ENCODE results near the gene RTP5. TPM values are rescaled to one million over a fixed set of nuclear protein-coding genes. Genes with fewer than 3 reads are reported as not detected.
"Not testable (repeated sequence)": the region's sequence is repeated elsewhere in the genome, so short reads cannot be mapped to it uniquely, and the experiment has no call there.

The RTP5 gene
- total RNA-seq = not detected
- long read RNA-seq, donor 1 = 0 reads
- long read RNA-seq, donor 2 = 0 reads

GRCh38 chr2:241869087-241869961, at the start of gene RTP5:
TSS of gene RTP5 (plus strand) at chr2:241869729. CDS start at chr2:241869757, 28 bp downstream.
- Histone ChIP-seq H3K4me3 (no peak within 1 kb of the TSS), H3K9me3 (no peaks in the 10 kb centered on the region), H3K4me1 (ENCODE audit: low read depth) (no peaks in the 10 kb centered on the region), H3K36me3 (ENCODE audit: low read depth) (no peaks in the 10 kb centered on the region)
- TF ChIP-seq CTCF (IDR thresholded peaks at IDR 0.05) = no peak
- ATAC-seq (no peak), DNase-seq (peak in 1 of 3 donors; percentile 29)
- intact Hi-C loops (cut with DNase I, micrococcal nuclease) = no loop called here

DNA sequence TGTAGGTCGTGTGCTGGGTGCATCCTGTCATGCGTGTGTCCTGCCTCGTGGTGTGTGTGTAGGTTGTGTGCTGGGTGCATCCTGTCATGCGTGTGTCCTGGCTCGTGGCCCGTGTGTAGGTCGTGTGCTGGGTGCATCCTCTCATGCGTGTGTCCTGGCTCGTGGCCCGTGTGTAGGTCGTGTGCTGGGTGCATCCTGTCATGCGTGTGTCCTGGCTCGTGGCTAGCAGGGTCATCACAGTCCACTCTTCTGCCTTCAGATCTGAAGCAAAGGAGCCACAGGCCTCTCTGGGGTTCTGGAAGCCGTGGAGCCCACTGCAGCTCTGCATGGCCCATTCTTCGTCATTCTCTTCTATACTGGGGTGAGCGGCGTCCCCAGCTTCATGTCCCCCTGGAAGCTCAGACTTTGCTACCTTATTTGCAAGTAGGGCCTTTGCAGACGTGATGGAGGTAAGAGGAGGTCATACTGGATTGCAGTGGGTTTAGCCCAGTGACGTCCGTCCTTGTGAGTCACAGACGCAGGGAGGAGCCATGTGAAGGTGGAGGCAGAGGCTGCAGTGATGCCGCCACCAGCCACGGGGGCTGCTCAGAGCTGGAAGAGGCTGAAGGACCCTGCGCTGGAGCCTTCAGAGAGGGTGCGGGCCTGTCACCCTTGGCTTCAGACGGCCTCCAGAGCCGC, 49.4 kb upstream of the RTP5 start:
- H3K4me3 ChIP-seq; ATAC-seq; H3K36me3 ChIP-seq (ENCODE audit: low read depth); H3K9me3 ChIP-seq; intact Hi-C loops (cut with DNase I, micrococcal nuclease): not testable (repeated sequence)
- peak in 2 of 3 donors; percentile 35 to 60 for DNase-seq
- H3K4me1 ChIP-seq (ENCODE audit: low read depth) = peaks cover 15% of the 10 kb centered on the region

DNA sequence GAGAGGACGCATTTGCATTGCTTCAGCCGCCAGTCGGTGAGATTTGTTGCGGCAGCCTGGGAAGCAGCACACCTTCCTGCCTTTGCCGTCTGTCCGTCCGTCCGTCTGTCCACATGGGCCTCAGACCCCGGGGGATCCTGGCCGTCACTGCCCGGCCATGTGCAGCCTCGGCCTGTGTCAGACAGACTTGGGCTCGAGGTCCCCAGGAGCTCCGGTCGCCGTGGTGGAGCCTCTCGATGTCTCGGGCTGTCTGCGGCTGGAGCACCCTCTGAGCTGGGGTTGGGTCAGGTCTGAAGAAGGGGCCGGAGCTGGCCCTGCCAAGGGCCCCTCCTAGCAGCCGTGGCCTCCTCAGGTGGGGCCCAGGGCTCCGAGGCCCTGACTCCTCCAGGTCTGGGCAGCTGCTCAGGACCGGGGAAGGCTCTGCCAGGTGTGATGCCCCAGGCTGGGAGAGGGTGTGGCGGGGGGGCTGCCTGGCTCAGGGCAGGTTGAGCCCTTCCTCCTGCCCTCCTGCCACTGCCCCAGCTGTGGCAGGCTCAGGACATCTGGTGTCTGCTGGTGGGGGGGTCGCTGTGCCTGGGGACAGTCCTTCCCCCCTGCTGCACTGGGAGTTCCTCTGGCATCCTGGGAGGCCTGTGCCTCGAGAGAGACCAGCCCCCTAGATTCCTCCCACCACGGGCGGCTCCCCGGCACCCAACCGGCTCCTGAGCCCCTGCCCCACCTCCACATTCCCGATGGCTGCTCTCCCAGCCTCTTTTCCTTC, 48.7 kb upstream of the RTP5 start:
- intact Hi-C loops (cut with DNase I, micrococcal nuclease) = no loop called here
- no peaks in the 10 kb centered on the region for H3K36me3 ChIP-seq (ENCODE audit: low read depth)
- ATAC-seq (no peak), DNase-seq (no peak)
- peaks cover 15% of the 10 kb centered on the region for H3K4me1 ChIP-seq (ENCODE audit: low read depth)
- H3K9me3 ChIP-seq = no peaks in the 10 kb centered on the region
- H3K4me3 ChIP-seq = no peak overlapping the region
- no peak for TF ChIP-seq CTCF (IDR thresholded peaks at IDR 0.05)

DNA sequence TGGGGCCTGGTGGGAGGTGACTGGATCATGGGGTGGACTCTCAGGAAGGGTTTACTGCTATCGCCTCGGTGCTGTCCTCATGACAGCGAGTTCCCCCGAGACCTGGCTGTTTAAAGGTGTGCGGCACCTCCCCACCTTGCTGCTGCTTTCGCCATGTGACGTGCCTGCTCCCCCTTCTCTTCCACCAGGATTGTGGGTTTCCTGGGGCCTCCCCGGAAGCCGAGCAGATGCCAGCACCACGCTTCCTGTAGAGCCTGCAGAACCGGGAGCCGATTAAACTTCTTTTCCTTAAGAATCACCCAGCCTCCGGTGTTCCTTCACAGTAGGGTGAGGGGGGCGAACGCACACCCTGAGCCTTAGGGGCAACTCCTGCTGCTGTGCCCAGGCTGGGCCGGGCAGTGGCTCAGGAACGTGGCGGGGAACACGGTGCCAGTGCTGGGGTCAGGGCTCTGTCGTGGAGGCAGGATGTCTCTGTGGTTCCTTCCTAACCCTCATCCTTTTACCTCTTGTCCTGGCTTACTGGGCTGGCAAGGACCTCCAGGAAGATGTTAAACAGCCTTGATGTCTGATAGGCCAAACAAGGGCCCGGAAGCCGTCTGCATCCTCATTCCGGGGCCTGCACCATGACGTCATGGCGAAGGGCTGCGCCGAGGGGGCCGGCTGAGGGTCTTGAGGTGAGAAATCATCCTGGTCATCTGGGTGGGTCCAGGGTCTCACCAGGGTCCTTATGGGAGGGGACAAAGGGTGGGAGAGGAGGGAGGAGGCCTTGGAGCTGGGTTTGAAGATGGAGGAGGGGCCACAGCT, 47.9 kb upstream of the RTP5 start:
- no peak for DNase-seq
- ATAC-seq = no peak
- H3K36me3 ChIP-seq (ENCODE audit: low read depth) = no peaks in the 10 kb centered on the region

GRCh38 chr2:241822264-241822623, 47.3 kb upstream of the RTP5 start:
- Histone ChIP-seq H3K4me3 (no peak overlapping the region), H3K9me3 (peaks cover 7% of the 10 kb centered on the region), H3K36me3 (ENCODE audit: low read depth) (no peaks in the 10 kb centered on the region), H3K4me1 (ENCODE audit: low read depth) (peaks cover 15% of the 10 kb centered on the region)
- no peak for TF ChIP-seq CTCF (IDR thresholded peaks at IDR 0.05)
- DNase-seq (no peak), ATAC-seq (no peak)
- intact Hi-C loops (cut with DNase I, micrococcal nuclease) = no loop called here

More for the DNA sequence above, 47.9 kb upstream of the RTP5 start:
- intact Hi-C loops (cut with DNase I, micrococcal nuclease) = no loop called here
- Histone ChIP-seq H3K4me3 (no peak overlapping the region), H3K4me1 (ENCODE audit: low read depth) (peaks cover 15% of the 10 kb centered on the region), H3K9me3 (peaks cover 1% of the 10 kb centered on the region)
- no peak for TF ChIP-seq CTCF (IDR thresholded peaks at IDR 0.05)

DNA sequence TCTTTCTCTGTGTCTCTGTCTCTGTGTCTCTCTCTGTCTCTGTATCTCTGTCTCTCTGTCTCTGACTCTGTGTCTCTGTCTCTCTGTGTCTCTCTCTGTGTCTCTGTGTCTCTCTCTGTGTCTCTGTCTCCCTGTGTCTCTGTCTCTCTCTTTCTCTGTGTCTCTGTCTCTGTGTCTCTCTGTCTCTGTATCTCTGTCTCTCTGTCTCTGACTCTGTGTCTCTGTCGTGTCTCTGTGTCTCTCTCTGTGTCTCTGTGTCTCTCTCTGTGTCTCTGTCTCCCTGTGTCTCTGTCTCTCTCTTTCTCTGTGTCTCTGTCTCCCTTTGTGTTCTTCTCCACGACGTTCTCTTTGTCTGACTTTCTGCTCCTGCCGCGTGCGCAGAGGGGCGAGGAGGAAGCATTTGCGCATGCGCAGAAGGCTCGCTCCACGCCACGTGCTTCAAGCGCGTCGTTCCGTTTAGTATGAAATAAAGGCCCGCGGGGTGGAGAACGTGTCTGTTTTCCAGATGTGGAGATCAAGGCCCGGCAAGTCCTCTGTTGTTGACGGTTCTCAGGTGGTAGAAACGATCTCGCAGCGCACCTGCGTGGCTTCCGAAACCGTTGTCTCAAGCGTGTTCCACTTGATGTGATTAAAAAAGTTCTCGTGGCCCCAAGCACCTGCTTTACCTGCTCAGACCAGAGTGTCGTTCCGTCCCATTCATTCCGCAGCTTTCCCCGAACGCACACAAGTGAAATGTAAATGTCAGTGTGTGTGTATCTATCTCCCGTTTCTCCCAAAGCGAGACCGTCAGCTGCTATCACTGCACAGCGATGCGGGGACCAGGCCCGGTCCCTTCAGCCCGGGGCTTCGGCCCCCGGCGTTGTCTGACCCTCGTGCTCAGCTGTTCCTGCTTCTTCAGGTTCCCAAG, 45.7 kb upstream of the RTP5 start:
- H3K9me3 ChIP-seq = peaks cover 14% of the 10 kb centered on the region
- DNase-seq; H3K4me3 ChIP-seq; H3K4me1 ChIP-seq (ENCODE audit: low read depth); intact Hi-C loops (cut with DNase I, micrococcal nuclease); H3K36me3 ChIP-seq (ENCODE audit: low read depth); ATAC-seq: not testable (repeated sequence)

Measured in mucosa of descending colon (tissue), 3 donors.